Hepatocyte (in vitro differentiated cells): ENCODE results near the gene MBD5. TPM values are rescaled to one million over a fixed set of nuclear protein-coding genes. Genes with fewer than 3 reads are reported as not detected.

ENCODE experiments used
- DNase-seq: peaks from one replicate; pipeline ENCODE4 v3.0.0-alpha.2; 2016; ENCODE audit warnings: low spot score
- H2AFZ ChIP-seq: fragments of 200-600 bp; sonication (generic); 2 replicates; pipeline ENCODE4 v1.6.0; 2016; ENCODE audit warnings: antibody characterized with exemption, mild to moderate bottlenecking
- H3K27ac ChIP-seq: fragments of 200-600 bp; sonication (generic); 2 replicates; pipeline ENCODE4 v1.5.1; 2016; ENCODE audit warnings: mild to moderate bottlenecking
- H3K27me3 ChIP-seq: fragments of 200-600 bp; sonication (generic); 2 replicates; pipeline ENCODE4 v1.6.1; 2016
- H3K36me3 ChIP-seq: fragments of 200-600 bp; sonication (generic); replicated peaks from 2 replicates; pipeline ENCODE4 v1.5.1; 2016; ENCODE audit warnings: low read depth; ENCODE audit not compliant: insufficient read depth
- H3K4me1 ChIP-seq: fragments of 200-600 bp; sonication (generic); 2 replicates; pipeline ENCODE4 v1.5.1; 2016; ENCODE audit warnings: mild to moderate bottlenecking, moderate library complexity; ENCODE audit not compliant: insufficient read depth
- H3K4me2 ChIP-seq: fragments of 200-600 bp; sonication (generic); 2 replicates; pipeline ENCODE4 v1.6.0; 2016
- H3K4me3 ChIP-seq: fragments of 200-600 bp; sonication (generic); 2 replicates; pipeline ENCODE4 v1.5.1; 2016; ENCODE audit warnings: mild to moderate bottlenecking
- H3K79me2 ChIP-seq: fragments of 200-600 bp; sonication (generic); 2 replicates; pipeline ENCODE4 v1.6.0; 2017; ENCODE audit warnings: mild to moderate bottlenecking
- H3K9me2 ChIP-seq: fragments of 200-600 bp; sonication (generic); replicated peaks from 2 replicates; pipeline ENCODE4 v1.6.0; 2017; ENCODE audit warnings: mild to moderate bottlenecking; ENCODE audit not compliant: insufficient read depth
- H3K9me3 ChIP-seq: fragments of 200-600 bp; sonication (generic); 2 replicates; pipeline ENCODE4 v1.5.1; 2016; ENCODE audit warnings: low read depth, mild to moderate bottlenecking
- H4K20me1 ChIP-seq: fragments of 200-600 bp; sonication (generic); 2 replicates; pipeline ENCODE4 v1.6.0; 2016; ENCODE audit warnings: mild to moderate bottlenecking; ENCODE audit not compliant: insufficient read depth, poor library complexity, severe bottlenecking
- CTCF ChIP-seq: fragments of 200-600 bp; sonication (generic); IDR thresholded peaks from 2 replicates; pipeline ENCODE4 v1.5.1; 2016; ENCODE audit warnings: antibody characterized with exemption, mild to moderate bottlenecking; ENCODE audit not compliant: poor library complexity
- EZH2 ChIP-seq: fragments of 200-600 bp; sonication (generic); IDR thresholded peaks from 2 replicates; pipeline ENCODE4 v1.6.1; 2016; ENCODE audit warnings: antibody characterized with exemption, mild to moderate bottlenecking, borderline replicate concordance
- EZH2phosphoT487 ChIP-seq: fragments of 200-600 bp; sonication (generic); IDR thresholded peaks from one replicate; pipeline ENCODE4 v1.6.1; 2018; ENCODE audit warnings: antibody characterized with exemption, mild to moderate bottlenecking, low read depth, moderate library complexity; ENCODE audit not compliant: unreplicated experiment, severe bottlenecking
- WGBS: methylation state at CpG from one replicate; pipeline ENCODE4 v1.1.6; 2016; ENCODE audit warnings: low lambda C conversion rate; ENCODE audit errors: missing lambda C conversion rate; 5-methylcytosine and 5-hydroxymethylcytosine counted together
- polyA plus RNA-seq: library from polyadenylated mRNA; unstranded; fragments of >200 nt; fragmentation: Nextera tagmentation; extraction: Ambion mirVana; gene quantifications from 2 replicates; pipeline ENCODE4 v1.2.1, GENCODE V29; 2016
- total RNA-seq: library from RNA; depleted of rRNA; stranded (reverse); fragments of >200 nt; gene quantifications from 2 replicates; pipeline ENCODE4 v1.2.3, GENCODE V29; 2014

MBD5 gene
- total and polyA plus RNA-seq, 2 experiments from 2014 or later, result 20.9 to 36.2 TPM

GRCh38 chr2:148167855-148168254 is 147.0 kb downstream of the MBD5 start:
- no peak overlapping the region for H2AFZ ChIP-seq
- no peak overlapping the region for H3K4me3 ChIP-seq
- DNase-seq, result no peak
- H3K79me2 ChIP-seq, result peaks cover 6% of the 10 kb centered on the region
- no peak overlapping the region for H3K27ac ChIP-seq
- H3K9me3 ChIP-seq, result no peaks in the 10 kb centered on the region
- H3K4me2 ChIP-seq, result no peak overlapping the region
- H4K20me1 ChIP-seq, result no peaks in the 10 kb centered on the region
- H3K36me3 ChIP-seq, result no peaks in the 10 kb centered on the region
- H3K27me3 ChIP-seq, result no peaks in the 10 kb centered on the region
- TF ChIP-seq EZH2 (no peak), EZH2phosphoT487 (no peak), CTCF (no peak)
- no peaks in the 10 kb centered on the region for H3K4me1 ChIP-seq
- WGBS, result 90% methylated on average over 1 of the region's 1 CpG
- H3K9me2 ChIP-seq, result no peaks in the 10 kb centered on the region

GRCh38 chr2:148172131-148172753 is 151.4 kb downstream of the MBD5 start:
- Histone ChIP-seq H3K9me3 (no peaks in the 10 kb centered on the region), H4K20me1 (no peaks in the 10 kb centered on the region), H3K79me2 (peaks cover 4% of the 10 kb centered on the region), H3K36me3 (no peaks in the 10 kb centered on the region), H3K4me1 (no peaks in the 10 kb centered on the region), H3K9me2 (no peaks in the 10 kb centered on the region), H2AFZ (no peak overlapping the region), H3K27me3 (no peaks in the 10 kb centered on the region), H3K4me3 (no peak overlapping the region), H3K4me2 (no peak overlapping the region), H3K27ac (no peak overlapping the region)
- no peak for DNase-seq
- 97% methylated on average over 6 of the region's 6 CpGs for WGBS
- TF ChIP-seq EZH2 (no peak), CTCF (no peak), EZH2phosphoT487 (no peak)

GRCh38 chr2:148173168-148173567 is 152.3 kb downstream of the MBD5 start:
- no peak overlapping the region for H3K4me2 ChIP-seq
- no peak for DNase-seq
- 97% methylated on average over 12 of the region's 12 CpGs for WGBS
- H3K9me3 ChIP-seq, result no peaks in the 10 kb centered on the region
- no peaks in the 10 kb centered on the region for H3K4me1 ChIP-seq
- no peaks in the 10 kb centered on the region for H4K20me1 ChIP-seq
- TF ChIP-seq CTCF (no peak), EZH2 (no peak), EZH2phosphoT487 (no peak)
- H3K27ac ChIP-seq, result no peak overlapping the region
- H3K4me3 ChIP-seq, result no peak overlapping the region
- H2AFZ ChIP-seq, result no peak overlapping the region
- H3K36me3 ChIP-seq, result no peaks in the 10 kb centered on the region
- no peaks in the 10 kb centered on the region for H3K9me2 ChIP-seq
- peaks cover 4% of the 10 kb centered on the region for H3K79me2 ChIP-seq
- no peaks in the 10 kb centered on the region for H3K27me3 ChIP-seq

GRCh38 chr2:148177559-148177958 is 156.7 kb downstream of the MBD5 start:
- Histone ChIP-seq H3K36me3 (no peaks in the 10 kb centered on the region), H2AFZ (no peak overlapping the region), H3K4me2 (no peak overlapping the region), H3K27ac (no peak overlapping the region), H3K9me3 (no peaks in the 10 kb centered on the region), H3K4me3 (no peak overlapping the region), H3K9me2 (no peaks in the 10 kb centered on the region), H3K79me2 (no peaks in the 10 kb centered on the region), H4K20me1 (no peaks in the 10 kb centered on the region), H3K27me3 (no peaks in the 10 kb centered on the region), H3K4me1 (no peaks in the 10 kb centered on the region)
- no peak for DNase-seq
- TF ChIP-seq CTCF, result no peak
- TF ChIP-seq EZH2phosphoT487, result no peak
- no peak for TF ChIP-seq EZH2
- WGBS, result 95% methylated on average over 1 of the region's 1 CpG
